Lower leg skin (tissue), 3 donors: ENCODE measurements around the gene HIC1.

ENCODE experiments used
- POLR2A ChIP-seq, 2 donors: fragments of 450-650 bp; IDR thresholded peaks; one replicate each; pipeline ENCODE4 v1.6.1; 2016 to 2017; ENCODE audit warnings: antibody characterized with exemption in 2 of 2, mild to moderate bottlenecking in 1 of 2, moderate library complexity in 1 of 2
- TF ChIP-seq, protein P1 (sequence below), 3 donors: fragments of 450-650 bp; IDR thresholded peaks; one replicate each; pipeline ENCODE4 v1.5.1; 2016; ENCODE audit warnings: antibody characterized with exemption in 3 of 3, mild to moderate bottlenecking in 3 of 3, moderate library complexity in 2 of 3

DNA sequence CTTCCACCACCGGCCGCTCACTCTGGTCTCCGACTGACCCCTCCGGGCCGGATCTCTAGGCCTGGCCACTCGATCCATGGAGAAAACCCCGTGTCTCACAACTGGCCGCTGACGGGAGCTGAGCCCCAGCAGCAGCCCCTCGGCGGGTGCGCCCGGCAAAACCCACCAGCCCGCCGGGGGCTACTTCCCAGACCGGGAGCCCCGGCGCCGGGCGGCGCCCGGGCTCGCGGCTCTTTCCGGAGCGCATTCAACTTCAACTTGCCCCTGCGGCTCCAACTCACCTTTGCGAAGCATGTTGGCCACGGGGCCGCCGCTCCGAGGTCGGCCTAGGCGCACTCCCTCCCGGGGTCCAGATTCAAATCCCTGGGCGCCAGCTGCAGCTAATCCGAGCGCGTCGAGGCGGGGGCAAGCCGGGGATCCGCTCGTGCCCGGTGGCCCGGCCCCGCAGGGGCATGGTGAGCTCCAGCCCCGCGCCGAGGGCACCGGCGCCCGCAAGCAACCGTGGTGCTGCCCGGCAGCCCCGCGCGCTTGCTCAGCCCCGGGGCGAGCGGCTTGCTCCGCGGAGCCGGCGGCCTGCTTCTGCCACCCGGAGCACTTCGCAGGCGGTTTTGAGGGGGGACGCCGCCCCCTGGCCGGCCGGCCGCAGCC is 30.2 kb upstream of the HIC1 start:
- TF ChIP-seq, protein P1, sequence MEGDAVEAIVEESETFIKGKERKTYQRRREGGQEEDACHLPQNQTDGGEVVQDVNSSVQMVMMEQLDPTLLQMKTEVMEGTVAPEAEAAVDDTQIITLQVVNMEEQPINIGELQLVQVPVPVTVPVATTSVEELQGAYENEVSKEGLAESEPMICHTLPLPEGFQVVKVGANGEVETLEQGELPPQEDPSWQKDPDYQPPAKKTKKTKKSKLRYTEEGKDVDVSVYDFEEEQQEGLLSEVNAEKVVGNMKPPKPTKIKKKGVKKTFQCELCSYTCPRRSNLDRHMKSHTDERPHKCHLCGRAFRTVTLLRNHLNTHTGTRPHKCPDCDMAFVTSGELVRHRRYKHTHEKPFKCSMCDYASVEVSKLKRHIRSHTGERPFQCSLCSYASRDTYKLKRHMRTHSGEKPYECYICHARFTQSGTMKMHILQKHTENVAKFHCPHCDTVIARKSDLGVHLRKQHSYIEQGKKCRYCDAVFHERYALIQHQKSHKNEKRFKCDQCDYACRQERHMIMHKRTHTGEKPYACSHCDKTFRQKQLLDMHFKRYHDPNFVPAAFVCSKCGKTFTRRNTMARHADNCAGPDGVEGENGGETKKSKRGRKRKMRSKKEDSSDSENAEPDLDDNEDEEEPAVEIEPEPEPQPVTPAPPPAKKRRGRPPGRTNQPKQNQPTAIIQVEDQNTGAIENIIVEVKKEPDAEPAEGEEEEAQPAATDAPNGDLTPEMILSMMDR (IDR thresholded peaks at IDR 0.05): no peak
- TF ChIP-seq POLR2A (IDR thresholded peaks at IDR 0.05): no peak
